Lower leg skin (tissue), 3 donors: ENCODE data around the gene ADARB2.

ENCODE experiments used
- CTCF ChIP-seq, 3 donors: fragments of 450-650 bp; IDR thresholded peaks; one replicate each; pipeline ENCODE4 v1.5.1; 2016; ENCODE audit warnings: antibody characterized with exemption in 3 of 3, mild to moderate bottlenecking in 3 of 3, moderate library complexity in 2 of 3
- POLR2A ChIP-seq, 2 donors: fragments of 450-650 bp; IDR thresholded peaks; one replicate each; pipeline ENCODE4 v1.6.1; 2016 to 2017; ENCODE audit warnings: antibody characterized with exemption in 2 of 2, mild to moderate bottlenecking in 1 of 2, moderate library complexity in 1 of 2

GRCh38 chr10:1601406-1601805, 135.9 kb downstream of the ADARB2 start:
- TF ChIP-seq CTCF (IDR thresholded peaks at IDR 0.05) (no peak), POLR2A (IDR thresholded peaks at IDR 0.05) (no peak)
